MCF 10A (cell line): Measurements from ENCODE around the gene FGR. TPM values are rescaled to one million over a fixed set of nuclear protein-coding genes. Genes with fewer than 3 reads are reported as not detected.
A peak's percentile ranks its signal among the peaks of the same experiment; 100 is the strongest.

Experiments
- BruUV-seq: library from RNA; stranded (reverse); fragments of 400-500 nt; replicated peaks from 2 replicates; lab custom pipeline; 2021; lab: Mats Ljungman, UMichigan
- CTCF ChIA-PET: fragments of 300-600 bp; sonication (Branson Sonifier 250); formaldehyde crosslinking; extraction: SDS; loops from one replicate; lab custom pipeline; 2021; ENCODE audit warnings: antibody characterized with exemption, inconsistent platforms; lab: Yijun Ruan, JAX
- POLR2A ChIA-PET: fragments of 300-600, 350-650 bp; sonication (Branson Sonifier 250); formaldehyde crosslinking; extraction: SDS; loops from one replicate; lab custom pipeline; 2020; ENCODE audit warnings: antibody characterized with exemption, inconsistent platforms; lab: Yijun Ruan, JAX
- DNase-seq: peaks from one replicate; pipeline ENCODE4 v3.0.0-alpha.2; 2018; ENCODE audit not compliant: unreplicated experiment
- H3K27ac Mint-ChIP-seq: one replicate; pipeline ENCODE4 v1.8.0; 2022; ENCODE audit warnings: mild to moderate bottlenecking, low read depth, mixed read lengths; ENCODE audit not compliant: unreplicated experiment
- H3K27me3 Mint-ChIP-seq: one replicate; pipeline ENCODE4 v1.8.0; 2022; ENCODE audit warnings: mixed read lengths; ENCODE audit not compliant: insufficient read depth, unreplicated experiment
- H3K36me3 Mint-ChIP-seq: one replicate; pipeline ENCODE4 v1.8.0; 2022; ENCODE audit warnings: mild to moderate bottlenecking, moderate library complexity, mixed read lengths; ENCODE audit not compliant: insufficient read depth, unreplicated experiment
- H3K4me1 Mint-ChIP-seq: one replicate; pipeline ENCODE4 v1.8.0; 2022; ENCODE audit warnings: mixed read lengths; ENCODE audit not compliant: insufficient read depth, unreplicated experiment
- H3K4me3 Mint-ChIP-seq: one replicate; pipeline ENCODE4 v1.8.0; 2022; ENCODE audit warnings: mild to moderate bottlenecking, moderate library complexity, mixed read lengths; ENCODE audit not compliant: unreplicated experiment
- H3K9me3 Mint-ChIP-seq: one replicate; pipeline ENCODE4 v1.8.0; 2022; ENCODE audit warnings: mixed read lengths; ENCODE audit not compliant: unreplicated experiment
- intact Hi-C: fragments of 100-400 bp; cut with micrococcal nuclease; formaldehyde crosslinking; loops from 2 replicates; pipeline ENCODE4 v1.14.1; 2022
- total RNA-seq: library from RNA; stranded (reverse); gene quantifications from 2 replicates; pipeline ENCODE4 v1.2.3, GENCODE V29; 2022
- TF ChIP-seq, protein P1 (sequence below): fragments of 200-600 bp; IDR thresholded peaks from one replicate; pipeline ENCODE4 v1.8.0; 2022; ENCODE audit warnings: antibody characterized with exemption, mild to moderate bottlenecking; ENCODE audit not compliant: unreplicated experiment

Gene FGR
- total RNA-seq, 1 experiment from 2014 or later = not detected

DNA sequence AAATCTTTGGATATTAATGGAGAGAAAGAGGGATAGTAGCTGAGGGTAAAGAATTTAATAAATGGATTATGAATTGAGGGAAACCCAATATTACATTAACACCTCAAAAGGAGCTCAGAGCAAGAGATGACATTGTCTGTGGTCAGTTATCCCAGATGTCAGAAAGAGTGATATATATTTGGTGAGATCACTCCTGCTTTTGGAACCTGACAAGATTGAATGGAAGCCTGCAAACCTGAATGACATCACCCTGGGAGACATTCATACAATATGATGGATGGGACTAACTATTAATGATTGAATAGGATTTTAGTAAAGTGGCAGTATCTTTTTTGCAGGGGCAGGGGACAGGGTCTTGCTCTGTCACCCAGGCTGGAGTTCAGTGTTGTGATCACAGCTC is 43.8 kb upstream of the FGR start:
- ChIA-PET POLR2A (interaction anchor here (1.2 kb wide), 1 partner anchor 15 kb away, joined by 4 read pairs; no protein-coding TSS in a partner anchor), CTCF (no interaction called here)
- no peak for DNase-seq
- TF ChIP-seq, protein P1, sequence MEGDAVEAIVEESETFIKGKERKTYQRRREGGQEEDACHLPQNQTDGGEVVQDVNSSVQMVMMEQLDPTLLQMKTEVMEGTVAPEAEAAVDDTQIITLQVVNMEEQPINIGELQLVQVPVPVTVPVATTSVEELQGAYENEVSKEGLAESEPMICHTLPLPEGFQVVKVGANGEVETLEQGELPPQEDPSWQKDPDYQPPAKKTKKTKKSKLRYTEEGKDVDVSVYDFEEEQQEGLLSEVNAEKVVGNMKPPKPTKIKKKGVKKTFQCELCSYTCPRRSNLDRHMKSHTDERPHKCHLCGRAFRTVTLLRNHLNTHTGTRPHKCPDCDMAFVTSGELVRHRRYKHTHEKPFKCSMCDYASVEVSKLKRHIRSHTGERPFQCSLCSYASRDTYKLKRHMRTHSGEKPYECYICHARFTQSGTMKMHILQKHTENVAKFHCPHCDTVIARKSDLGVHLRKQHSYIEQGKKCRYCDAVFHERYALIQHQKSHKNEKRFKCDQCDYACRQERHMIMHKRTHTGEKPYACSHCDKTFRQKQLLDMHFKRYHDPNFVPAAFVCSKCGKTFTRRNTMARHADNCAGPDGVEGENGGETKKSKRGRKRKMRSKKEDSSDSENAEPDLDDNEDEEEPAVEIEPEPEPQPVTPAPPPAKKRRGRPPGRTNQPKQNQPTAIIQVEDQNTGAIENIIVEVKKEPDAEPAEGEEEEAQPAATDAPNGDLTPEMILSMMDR = no peak
- H3K36me3 Mint-ChIP-seq = no peaks in the 10 kb centered on the region
- no peak overlapping the region for H3K27ac Mint-ChIP-seq
- no peaks in the 10 kb centered on the region for H3K27me3 Mint-ChIP-seq
- H3K4me1 Mint-ChIP-seq = no peaks in the 10 kb centered on the region
- H3K9me3 Mint-ChIP-seq = no peaks in the 10 kb centered on the region
- no peak overlapping the region for H3K4me3 Mint-ChIP-seq
- BruUV-seq = no TSS peak
- intact Hi-C loops = no loop called here

DNA sequence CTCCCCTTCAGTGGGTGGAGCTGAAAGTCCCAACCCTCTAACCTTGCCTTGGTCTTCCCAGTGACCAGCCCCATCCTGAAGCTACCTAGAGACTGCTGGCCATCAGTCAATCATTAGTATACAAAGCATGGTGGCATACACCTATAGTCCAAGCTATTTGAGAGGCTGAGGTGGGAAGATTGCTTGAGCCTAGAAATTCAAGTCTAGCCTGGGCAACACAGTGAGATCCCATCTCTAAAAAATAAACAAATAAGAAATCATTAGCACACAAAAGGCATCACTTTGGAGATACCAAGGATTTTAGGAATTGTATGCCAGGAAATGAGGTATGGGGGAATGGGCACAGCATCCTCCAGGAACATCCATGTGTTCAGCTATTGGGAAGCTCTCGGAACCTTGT is 41.4 kb upstream of the FGR start:
- Mint-ChIP-seq H3K4me3 (no peak overlapping the region), H3K36me3 (no peaks in the 10 kb centered on the region), H3K27ac (no peak overlapping the region), H3K9me3 (no peaks in the 10 kb centered on the region), H3K4me1 (peaks cover 10% of the 10 kb centered on the region), H3K27me3 (no peaks in the 10 kb centered on the region)
- BruUV-seq = no TSS peak
- ChIA-PET POLR2A (no interaction called here), CTCF (interaction anchor here (0.5 to 0.7 kb wide), 2 partner anchors 202 to 822 kb away, joined by 3 read pairs; no protein-coding TSS in a partner anchor)
- DNase-seq = no peak
- TF ChIP-seq, protein P1 = no peak
- intact Hi-C loops = no loop called here

DNA sequence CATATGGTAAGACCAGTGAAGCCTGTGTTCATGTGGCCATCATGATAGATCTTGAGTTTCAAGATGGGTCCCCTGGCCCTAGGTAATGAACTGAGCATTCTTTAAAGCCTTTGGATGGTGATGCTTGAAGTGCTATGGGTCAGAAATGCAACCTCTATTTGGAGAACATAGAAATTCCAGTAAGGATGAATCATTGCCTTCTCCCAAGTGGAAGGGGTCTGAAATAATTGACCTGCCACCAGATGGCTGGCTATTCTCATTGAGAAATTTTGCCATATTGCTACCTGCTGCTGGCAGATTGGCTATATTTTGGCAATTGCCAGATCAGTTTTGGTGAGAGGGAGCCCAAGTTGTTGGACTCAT is 37.7 kb upstream of the FGR start:
- POLR2A ChIA-PET = interaction anchor here (0.7 to 4.1 kb wide), 13 partner anchors 16 to 518 kb away, joined by 3 to 22 read pairs (median 3); partner anchors contain the start of genes FAM76A, MAP3K6, PPP1R8 and STX12
- H3K27me3 Mint-ChIP-seq = no peaks in the 10 kb centered on the region
- H3K27ac Mint-ChIP-seq = peak overlapping the region; percentile 64
- H3K9me3 Mint-ChIP-seq = no peaks in the 10 kb centered on the region
- CTCF ChIA-PET = interaction anchor here (0.6 to 2.7 kb wide), 5 partner anchors 10 to 78 kb away, joined by 3 to 12 read pairs (median 4); no protein-coding TSS in a partner anchor
- H3K4me3 Mint-ChIP-seq = peak overlapping the region; percentile 77
- DNase-seq = no peak
- intact Hi-C loops = loop anchor here (2.0 to 5.0 kb wide), 2 partner anchors 52 to 100 kb away; partner anchors contain the start of genes FAM76A and STX12
- H3K4me1 Mint-ChIP-seq = peaks cover 10% of the 10 kb centered on the region
- TF ChIP-seq, protein P1 = no peak
- H3K36me3 Mint-ChIP-seq = no peaks in the 10 kb centered on the region
- BruUV-seq = no TSS peak

DNA sequence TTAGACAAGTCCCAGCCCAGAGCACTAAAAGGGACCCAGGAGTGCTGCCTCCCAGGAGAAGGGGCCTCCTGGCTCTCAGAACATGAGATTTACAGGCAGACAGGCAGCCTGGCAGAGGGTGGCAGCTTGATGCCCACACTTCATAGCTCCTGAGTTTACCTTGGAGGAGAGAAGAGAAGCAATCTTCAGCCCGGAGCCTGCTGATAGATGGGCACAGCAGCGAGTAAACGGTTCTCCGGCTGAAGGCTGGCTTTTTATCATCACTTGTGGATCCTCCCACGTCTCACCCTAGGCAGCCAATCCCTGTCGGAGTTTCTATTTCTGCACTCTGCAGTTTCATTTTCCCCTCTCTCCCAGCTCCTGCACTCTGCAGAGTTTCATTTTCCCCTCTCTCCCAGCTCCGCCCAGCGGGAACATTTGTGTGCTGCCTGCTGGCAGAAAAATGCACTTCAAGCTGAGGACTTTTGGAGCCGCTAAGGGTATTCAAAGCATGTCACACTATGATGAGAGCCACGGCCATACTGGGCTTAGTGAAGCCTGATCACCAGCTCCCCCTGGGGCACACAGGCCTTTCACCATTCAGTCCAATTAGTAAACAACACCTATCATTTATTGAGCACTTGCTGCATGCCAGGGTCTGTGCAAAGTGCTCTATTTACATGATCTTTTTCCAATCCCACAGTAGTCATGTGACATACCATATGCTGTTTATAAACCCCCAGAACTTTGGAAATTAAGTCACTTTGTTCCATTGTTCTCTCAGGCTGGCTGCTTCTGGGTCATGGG is 37.2 kb upstream of the FGR start, which contains the start of gene IFI6:
IFI6 (minus strand) TSS at position 229 of the 786 bp plus-strand sequence. CDS start 2,878 bp downstream, outside the sequence.
- BruUV-seq = no TSS peak
- intact Hi-C loops = loop anchor here (2.0 to 5.0 kb wide), 2 partner anchors 53 to 100 kb away; partner anchors contain the start of genes FAM76A and STX12

More for the DNA sequence above, 37.2 kb upstream of the FGR start, which contains the start of gene IFI6:
- peaks cover 10% of the 10 kb centered on the region for H3K4me1 Mint-ChIP-seq
- TF ChIP-seq, protein P1 = no peak
- CTCF ChIA-PET = interaction anchor here (0.6 to 3.8 kb wide), 9 partner anchors 10 to 1736 kb away, joined by 3 to 40 read pairs (median 3); no protein-coding TSS in a partner anchor
- peak within 1 kb of the TSS; percentile 77 for H3K4me3 Mint-ChIP-seq
- peak; percentile 95 for DNase-seq
- no peaks in the 10 kb centered on the region for H3K27me3 Mint-ChIP-seq
- POLR2A ChIA-PET = interaction anchor here (0.7 to 4.1 kb wide), 15 partner anchors 16 to 518 kb away, joined by 3 to 22 read pairs (median 3); partner anchors contain the start of genes FAM76A, MAP3K6, PPP1R8 and STX12
- H3K27ac Mint-ChIP-seq = peak within 1 kb of the TSS; percentile 64
- H3K36me3 Mint-ChIP-seq = no peaks in the 10 kb centered on the region
- no peaks in the 10 kb centered on the region for H3K9me3 Mint-ChIP-seq
